ENCODE results near the gene RALGPS1. TPM values are rescaled to one million over a fixed set of nuclear protein-coding genes. Genes with fewer than 3 reads are reported as not detected.

Gene RALGPS1
- total RNA-seq, 2 donors from 2014 or later, result 9.7 to 17.7 TPM

DNA sequence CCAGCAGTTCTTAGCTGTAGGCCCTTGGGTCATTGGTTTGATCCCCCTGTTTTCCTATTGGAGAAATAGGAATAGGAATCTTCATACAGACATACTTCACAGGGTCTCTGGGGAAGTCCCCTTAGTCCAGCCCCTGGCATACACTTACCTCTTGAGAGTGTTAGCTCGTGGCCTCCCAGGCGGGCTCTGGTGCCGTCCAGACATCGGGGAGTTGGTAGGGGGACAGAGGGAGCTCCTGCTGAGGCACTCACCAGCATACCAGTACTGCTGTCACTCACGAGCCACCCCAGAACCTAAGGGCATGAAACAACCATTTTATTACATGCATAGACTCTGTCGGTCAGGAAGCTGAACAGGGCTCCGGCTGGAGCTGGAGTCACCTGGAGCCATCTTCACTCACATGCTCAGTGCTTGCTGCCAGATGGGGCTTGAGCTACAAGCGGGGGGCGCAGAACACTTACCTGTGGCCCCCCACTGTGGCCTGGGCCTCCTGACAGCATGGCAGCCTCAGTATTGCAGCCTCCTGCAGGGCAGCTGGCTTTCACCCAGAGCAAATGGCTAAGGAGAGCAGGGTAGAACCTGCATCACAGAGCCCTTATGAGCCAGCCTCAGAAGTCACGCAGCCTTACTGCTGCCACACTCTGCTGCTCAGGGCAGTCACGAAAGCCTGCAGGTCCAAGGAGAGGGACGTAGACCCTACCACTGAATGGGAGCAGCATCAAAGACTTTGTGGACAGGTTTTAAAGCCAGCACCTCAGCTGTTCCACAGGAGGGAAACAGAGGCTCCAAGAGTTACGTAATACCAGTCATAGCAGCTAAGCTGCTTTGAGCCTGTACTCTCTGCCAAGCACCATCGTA is 266.1 kb downstream of the RALGPS1 start:
- H3K9me3 ChIP-seq, result no peaks in the 10 kb centered on the region
- peak; percentile 55 for DNase-seq (ENCODE audit: low spot score)
- H3K4me3 ChIP-seq, result no peak overlapping the region
- no peaks in the 10 kb centered on the region for H3K36me3 ChIP-seq
- TF ChIP-seq, protein P1, sequence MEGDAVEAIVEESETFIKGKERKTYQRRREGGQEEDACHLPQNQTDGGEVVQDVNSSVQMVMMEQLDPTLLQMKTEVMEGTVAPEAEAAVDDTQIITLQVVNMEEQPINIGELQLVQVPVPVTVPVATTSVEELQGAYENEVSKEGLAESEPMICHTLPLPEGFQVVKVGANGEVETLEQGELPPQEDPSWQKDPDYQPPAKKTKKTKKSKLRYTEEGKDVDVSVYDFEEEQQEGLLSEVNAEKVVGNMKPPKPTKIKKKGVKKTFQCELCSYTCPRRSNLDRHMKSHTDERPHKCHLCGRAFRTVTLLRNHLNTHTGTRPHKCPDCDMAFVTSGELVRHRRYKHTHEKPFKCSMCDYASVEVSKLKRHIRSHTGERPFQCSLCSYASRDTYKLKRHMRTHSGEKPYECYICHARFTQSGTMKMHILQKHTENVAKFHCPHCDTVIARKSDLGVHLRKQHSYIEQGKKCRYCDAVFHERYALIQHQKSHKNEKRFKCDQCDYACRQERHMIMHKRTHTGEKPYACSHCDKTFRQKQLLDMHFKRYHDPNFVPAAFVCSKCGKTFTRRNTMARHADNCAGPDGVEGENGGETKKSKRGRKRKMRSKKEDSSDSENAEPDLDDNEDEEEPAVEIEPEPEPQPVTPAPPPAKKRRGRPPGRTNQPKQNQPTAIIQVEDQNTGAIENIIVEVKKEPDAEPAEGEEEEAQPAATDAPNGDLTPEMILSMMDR (IDR thresholded peaks at IDR 0.05), result no peak
- no peak overlapping the region for H3K27ac ChIP-seq
- peaks cover 0 to 41% of the 10 kb centered on the region in 2 donors for H3K4me1 ChIP-seq
- no peaks in the 10 kb centered on the region for H3K27me3 ChIP-seq

DNA sequence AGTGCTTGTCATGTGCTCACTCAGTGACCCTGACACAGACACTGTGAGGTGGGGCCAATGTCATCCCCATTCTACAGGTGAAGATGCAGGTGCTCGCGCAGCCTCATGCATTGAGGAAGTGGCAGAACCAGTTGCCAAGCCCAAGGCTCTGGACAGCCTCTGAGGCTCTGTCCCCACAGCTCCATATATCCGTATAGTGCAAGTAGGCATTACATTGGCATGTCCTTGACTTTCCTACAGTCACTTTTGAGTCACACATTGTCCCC is 266.7 kb downstream of the RALGPS1 start:
- Histone ChIP-seq H3K36me3 (no peaks in the 10 kb centered on the region), H3K27ac (no peak overlapping the region), H3K9me3 (no peaks in the 10 kb centered on the region), H3K4me3 (no peak overlapping the region), H3K4me1 (peaks cover 0 to 47% of the 10 kb centered on the region in 2 donors), H3K27me3 (no peaks in the 10 kb centered on the region)
- DNase-seq (ENCODE audit: low spot score), result no peak
- TF ChIP-seq, protein P1 (IDR thresholded peaks at IDR 0.05), result no peak

DNA sequence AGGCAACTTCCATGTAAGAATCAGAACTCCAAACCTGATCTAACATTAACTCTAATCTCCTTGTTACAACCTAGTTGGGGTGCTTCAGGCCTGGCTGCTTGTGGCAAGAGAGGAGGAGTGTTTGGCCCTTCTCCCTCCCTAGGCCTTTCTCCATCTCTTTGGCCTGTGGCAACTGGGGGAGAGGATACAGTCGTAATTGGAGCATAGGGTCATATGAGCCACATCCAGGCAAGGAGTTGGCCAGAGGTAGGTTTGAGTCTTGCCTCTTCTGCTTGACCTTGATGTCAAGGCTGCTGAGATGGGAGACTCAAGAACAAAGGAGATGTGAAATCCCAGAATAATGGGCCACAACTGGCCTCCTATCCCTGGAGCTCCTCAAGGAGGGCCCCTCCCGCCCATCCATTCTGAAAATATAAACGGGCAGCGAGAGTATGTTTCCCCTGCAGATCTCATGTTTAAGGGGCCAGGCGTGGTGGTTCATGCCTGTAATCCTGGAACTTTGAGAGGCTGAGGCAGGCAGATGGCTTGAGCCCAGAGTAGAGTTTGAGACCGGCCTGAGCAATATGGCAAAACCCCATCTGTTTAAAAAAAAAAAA is 267.1 kb downstream of the RALGPS1 start:
- TF ChIP-seq, protein P1 (IDR thresholded peaks at IDR 0.05), result no peak
- H3K27ac ChIP-seq, result peak overlapping the region in 1 of 2 donors; percentile 0
- no peak overlapping the region for H3K4me3 ChIP-seq
- H3K27me3 ChIP-seq, result no peaks in the 10 kb centered on the region
- H3K36me3 ChIP-seq, result no peaks in the 10 kb centered on the region
- peaks cover 0 to 52% of the 10 kb centered on the region in 2 donors for H3K4me1 ChIP-seq
- H3K9me3 ChIP-seq, result no peaks in the 10 kb centered on the region
- no peak for DNase-seq (ENCODE audit: low spot score)

DNA sequence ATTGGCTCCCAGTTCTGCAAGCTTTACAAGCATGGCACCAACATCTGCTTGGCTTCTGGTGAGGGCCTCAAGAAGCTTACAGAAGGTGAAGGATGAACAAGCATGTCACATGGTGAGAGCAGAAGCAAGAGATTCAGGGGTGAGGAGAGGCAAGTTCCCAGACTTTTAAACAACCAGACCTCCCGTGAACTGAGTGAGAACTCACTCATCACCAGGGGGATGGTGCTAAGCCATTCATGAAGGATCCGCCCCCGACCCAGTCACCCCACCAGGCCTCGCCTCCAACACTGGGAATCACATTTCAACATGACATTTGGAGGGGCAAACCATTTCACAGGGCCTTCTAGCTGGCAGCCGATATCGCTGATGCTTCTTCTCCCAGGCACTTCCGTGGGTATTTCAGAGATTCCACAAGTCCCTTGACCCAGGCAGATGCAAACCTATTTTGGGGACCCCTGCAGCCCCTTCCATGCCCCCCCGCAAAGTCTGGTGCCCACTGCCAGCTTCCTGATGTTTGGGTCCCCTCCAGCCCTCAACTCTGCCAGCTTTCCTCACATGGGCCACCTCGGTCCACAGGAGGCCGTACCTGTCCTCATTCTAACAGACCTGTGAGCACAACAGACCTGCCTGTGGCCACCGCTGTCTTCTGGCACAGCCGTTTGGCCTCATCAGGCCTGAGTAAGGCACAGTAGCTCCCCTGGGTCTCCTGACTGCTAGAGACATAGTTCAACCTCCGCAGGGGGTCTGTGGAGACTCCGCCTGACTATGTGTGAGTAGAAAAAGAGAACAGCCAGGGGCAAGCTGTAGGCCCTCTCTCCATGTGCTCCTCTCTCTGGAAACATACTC is 268.5 kb downstream of the RALGPS1 start:
- no peak for DNase-seq (ENCODE audit: low spot score)
- Histone ChIP-seq H3K4me1 (peaks cover 0 to 66% of the 10 kb centered on the region in 2 donors), H3K27me3 (no peaks in the 10 kb centered on the region), H3K9me3 (no peaks in the 10 kb centered on the region), H3K36me3 (no peaks in the 10 kb centered on the region), H3K4me3 (no peak overlapping the region), H3K27ac (peak overlapping the region; percentile 85 to 93)
- TF ChIP-seq, protein P1 (IDR thresholded peaks at IDR 0.05), result no peak

DNA sequence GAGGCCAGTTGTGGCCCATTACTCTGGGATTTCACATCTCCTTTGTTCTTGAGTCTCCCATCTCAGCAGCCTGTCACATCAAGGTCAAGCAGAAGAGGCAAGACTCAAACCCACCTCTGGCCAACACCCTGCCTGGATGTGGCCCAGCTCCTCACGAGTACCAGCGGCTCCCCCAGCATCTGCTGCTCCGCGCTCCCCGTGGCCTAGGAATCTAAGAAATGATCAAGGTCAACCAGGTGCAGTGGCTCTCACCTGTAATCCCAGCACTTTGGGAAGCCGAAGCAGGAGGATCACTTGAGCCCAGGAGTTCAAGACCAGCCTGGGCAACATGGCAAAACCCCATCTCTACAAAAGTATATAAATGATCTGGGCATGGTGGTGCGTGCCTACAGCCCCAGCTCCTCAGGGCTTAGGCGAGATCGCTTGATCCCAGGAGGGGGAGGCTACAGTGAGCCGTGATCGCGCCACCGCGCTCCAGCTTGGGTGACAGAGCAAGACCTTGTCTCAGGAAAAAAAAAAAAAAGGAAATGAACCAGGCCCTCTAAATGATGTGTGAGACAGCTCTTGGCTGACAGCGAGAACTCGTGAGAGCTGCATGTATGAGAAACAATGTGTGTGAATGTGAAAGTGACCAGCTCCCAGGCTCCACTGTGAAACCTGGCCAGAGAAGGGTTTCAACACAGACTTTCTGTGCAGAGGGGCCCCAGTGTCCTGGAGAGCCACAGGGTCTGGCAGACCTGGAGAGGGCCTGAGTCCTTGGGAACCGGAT is 269.4 kb downstream of the RALGPS1 start:
- DNase-seq (ENCODE audit: low spot score), result peak; percentile 85
- no peak overlapping the region for H3K4me3 ChIP-seq
- no peaks in the 10 kb centered on the region for H3K36me3 ChIP-seq
- no peaks in the 10 kb centered on the region for H3K27me3 ChIP-seq
- H3K4me1 ChIP-seq, result peaks cover 0 to 66% of the 10 kb centered on the region in 2 donors
- H3K27ac ChIP-seq, result peak overlapping the region; percentile 85 to 93
- TF ChIP-seq, protein P1 (IDR thresholded peaks at IDR 0.05), result no peak
- H3K9me3 ChIP-seq, result no peaks in the 10 kb centered on the region

All from right atrium auricular region (tissue), 2 donors.